IMR-90 (cell line): Measurements from ENCODE around the gene LAMA4. TPM values are rescaled to one million over a fixed set of nuclear protein-coding genes. Genes with fewer than 3 reads are reported as not detected.

ENCODE experiments used
- ATAC-seq: fragments of 200-7000 bp; cut with Tn5 transposase; 2 replicates; pipeline ENCODE4 v1.9.1; 2020; ENCODE audit warnings: low read depth, mild to moderate bottlenecking, moderate library complexity
- BruUV-seq: library from RNA; stranded (reverse); fragments of 400-500 nt; replicated peaks from 2 replicates; lab custom pipeline; 2021; lab: Mats Ljungman, UMichigan
- CTCF ChIA-PET: fragments of 300-600 bp; formaldehyde crosslinking; extraction: SDS; loops from one replicate; lab custom pipeline; 2021; ENCODE audit warnings: antibody characterized with exemption; lab: Yijun Ruan, JAX
- POLR2A ChIA-PET: fragments of 300-600 bp; sonication (Branson Sonifier 250); formaldehyde crosslinking; loops from one replicate; lab custom pipeline; 2022; ENCODE audit warnings: antibody characterized with exemption; ENCODE audit not compliant: unreplicated experiment; lab: Charles Lee
- DNase-seq: peaks from one replicate; pipeline ENCODE4 v3.0.0; 2013
- H2AFZ ChIP-seq: replicated peaks from 2 replicates; pipeline ENCODE3; 2013; ENCODE audit warnings: low read length, mild to moderate bottlenecking; ENCODE audit not compliant: poor library complexity
- H2AK5ac ChIP-seq: 2 replicates; pipeline ENCODE4 v1.6.1; 2013; ENCODE audit warnings: low read depth, low read length, inconsistent platforms
- H2AK9ac ChIP-seq: replicated peaks from 2 replicates; pipeline ENCODE3; 2013; ENCODE audit warnings: mild to moderate bottlenecking, low read depth, low read length, moderate library complexity; ENCODE audit not compliant: poor library complexity
- H2BK120ac ChIP-seq: 2 replicates; pipeline ENCODE4 v1.6.1; 2013; ENCODE audit warnings: low read depth, low read length, inconsistent platforms
- H2BK15ac ChIP-seq: 3 replicates; pipeline ENCODE4 v1.6.1; 2013; ENCODE audit warnings: low read depth, low read length, inconsistent platforms
- H2BK20ac ChIP-seq: 2 replicates; pipeline ENCODE4 v1.6.1; 2013; ENCODE audit warnings: low read depth, mild to moderate bottlenecking, inconsistent platforms, low read length, moderate library complexity
- H2BK5ac ChIP-seq: 2 replicates; pipeline ENCODE4 v1.6.1; 2013; ENCODE audit warnings: mild to moderate bottlenecking, low read depth, low read length, inconsistent platforms; ENCODE audit not compliant: poor library complexity, severe bottlenecking
- H3K14ac ChIP-seq: replicated peaks from 2 replicates; pipeline ENCODE4 v1.6.1; 2013; ENCODE audit warnings: low read depth, low read length, inconsistent platforms
- H3K18ac ChIP-seq: 2 replicates; pipeline ENCODE4 v1.6.1; 2013; ENCODE audit warnings: low read depth, low read length, control low read depth
- H3K23ac ChIP-seq: 2 replicates; pipeline ENCODE4 v1.6.1; 2013; ENCODE audit warnings: low read depth, low read length, inconsistent platforms
- H3K27ac ChIP-seq: 2 replicates; pipeline ENCODE4 v1.5.1; 2013; ENCODE audit warnings: mild to moderate bottlenecking, control low read depth, low read length; ENCODE audit not compliant: insufficient read depth
- H3K27me3 ChIP-seq: 2 replicates; pipeline ENCODE4 v1.6.1; 2013; ENCODE audit warnings: low read length; ENCODE audit not compliant: control insufficient read depth, insufficient read depth
- H3K36me3 ChIP-seq: 2 replicates; pipeline ENCODE4 v1.6.1; 2013; ENCODE audit warnings: low read length, mixed read lengths; ENCODE audit not compliant: control insufficient read depth, insufficient read depth
- H3K4ac ChIP-seq: 2 replicates; pipeline ENCODE4 v1.6.1; 2013; ENCODE audit warnings: low read depth, low read length, inconsistent platforms
- H3K4me1 ChIP-seq: 2 replicates; pipeline ENCODE4 v1.6.1; 2013; ENCODE audit warnings: low read length, mixed read lengths; ENCODE audit not compliant: control insufficient read depth, insufficient read depth
- H3K4me2 ChIP-seq: 2 replicates; pipeline ENCODE4 v1.6.1; 2013; ENCODE audit warnings: low read depth, mild to moderate bottlenecking, control low read depth, low read length, moderate library complexity
- H3K4me3 ChIP-seq: 2 replicates; pipeline ENCODE4 v1.5.1; 2013; ENCODE audit warnings: low read depth, mild to moderate bottlenecking, control low read depth, low read length, moderate library complexity; ENCODE audit not compliant: insufficient read depth
- H3K56ac ChIP-seq: 2 replicates; pipeline ENCODE4 v1.6.1; 2013; ENCODE audit warnings: low read length, inconsistent platforms; ENCODE audit not compliant: insufficient read depth; ENCODE audit errors: extremely low read depth
- H3K79me1 ChIP-seq, 2 experiments: 2 replicates each; pipeline ENCODE4 v1.6.1; 2013; ENCODE audit warnings: low read length in 2 of 2, inconsistent platforms in 1 of 2, low read depth in 1 of 2
- H3K9ac ChIP-seq: 2 replicates; pipeline ENCODE4 v1.6.1; 2013; ENCODE audit warnings: low read depth, low read length, control low read depth
- H3K9me1 ChIP-seq: 2 replicates; pipeline ENCODE4 v1.6.1; 2013; ENCODE audit warnings: low read length, inconsistent platforms; ENCODE audit not compliant: insufficient read depth
- H3K9me3 ChIP-seq: 2 replicates; pipeline ENCODE4 v1.6.1; 2013; ENCODE audit warnings: low read length; ENCODE audit not compliant: control insufficient read depth, insufficient read depth
- H4K20me1 ChIP-seq: 2 replicates; pipeline ENCODE4 v1.6.1; 2013; ENCODE audit warnings: low read length, inconsistent platforms; ENCODE audit not compliant: insufficient read depth
- H4K5ac ChIP-seq: 2 replicates; pipeline ENCODE4 v1.6.1; 2013; ENCODE audit warnings: mild to moderate bottlenecking, low read depth, low read length, control low read depth
- H4K8ac ChIP-seq, 2 experiments: 2 replicates each; pipeline ENCODE4 v1.6.1; 2013; ENCODE audit warnings: low read depth in 2 of 2, low read length in 2 of 2, control low read depth in 1 of 2, inconsistent platforms in 1 of 2
- H4K91ac ChIP-seq: 2 replicates; pipeline ENCODE4 v1.6.1; 2013; ENCODE audit warnings: low read depth, low read length, inconsistent platforms; ENCODE audit not compliant: insufficient read depth
- BHLHE40 ChIP-seq: fragments of 150-350 bp; IDR thresholded peaks from 2 replicates; pipeline ENCODE4 v1.6.1; 2016; ENCODE audit warnings: mild to moderate bottlenecking, low read depth, low read length
- CEBPB ChIP-seq: IDR thresholded peaks from 2 replicates; pipeline ENCODE4 v1.6.1; 2012; ENCODE audit warnings: low read depth, low read length, improper control_type of control experiment
- CHD1 ChIP-seq: IDR thresholded peaks from 2 replicates; pipeline ENCODE4 v1.6.1; 2012; ENCODE audit warnings: low read depth, low read length, improper control_type of control experiment
- CTCF ChIP-seq: conservative IDR thresholded peaks from 2 replicates; pipeline ENCODE4 v1.5.1; 2012; ENCODE audit warnings: mild to moderate bottlenecking, low read depth, low read length, improper control_type of control experiment
- FOS ChIP-seq: fragments of 150-350 bp; IDR thresholded peaks from 2 replicates; pipeline ENCODE4 v1.6.1; 2016; ENCODE audit warnings: low read depth, low read length
- MAFK ChIP-seq: IDR thresholded peaks from 2 replicates; pipeline ENCODE4 v1.6.1; 2012; ENCODE audit warnings: low read depth, low read length, improper control_type of control experiment
- MAZ ChIP-seq: IDR thresholded peaks from 2 replicates; pipeline ENCODE4 v1.6.1; 2012; ENCODE audit warnings: low read depth, mild to moderate bottlenecking, low read length, improper control_type of control experiment, moderate library complexity, borderline replicate concordance
- POLR2A ChIP-seq: IDR thresholded peaks from 2 replicates; pipeline ENCODE4 v1.6.1; 2012; ENCODE audit warnings: mild to moderate bottlenecking, low read depth, low read length
- RAD21 ChIP-seq: IDR thresholded peaks from 2 replicates; pipeline ENCODE4 v1.6.1; 2012; ENCODE audit warnings: low read length, improper control_type of control experiment
- SMC3 ChIP-seq: fragments of 150-350 bp; IDR thresholded peaks from 2 replicates; pipeline ENCODE4 v1.6.1; 2016; ENCODE audit warnings: low read depth, mild to moderate bottlenecking, antibody characterized with exemption, low read length, moderate library complexity
- WGBS, 2 experiments: methylation state at CpG; one replicate each; pipeline versions ENCODE4 v1.1.5 to v1.1.7; 2013; ENCODE audit warnings: missing lambda C conversion rate in 2 of 2; ENCODE audit not compliant: insufficient read length in 1 of 2; ENCODE audit errors: extremely low coverage in 2 of 2; 5-methylcytosine and 5-hydroxymethylcytosine counted together
- dilution Hi-C: fragments of 300-500 bp; cut with HindIII; formaldehyde crosslinking; loops from one replicate; pipeline ENCODE4 v1.14.3; 2018; ENCODE audit warnings: low sequenced_read_pairs; ENCODE audit not compliant: unreplicated experiment
- in situ Hi-C: fragments of 300-500 bp; cut with MboI; formaldehyde crosslinking; loops from 3 replicates; pipeline ENCODE4 v1.14.3; 2019; ENCODE audit warnings: low sequenced_read_pairs, inconsistent platforms, mixed read lengths
- intact Hi-C: fragments of 100-400 bp; cut with micrococcal nuclease; formaldehyde crosslinking; loops from 2 replicates; pipeline ENCODE4 v1.10.0; 2022
- polyA plus RNA-seq, 3 experiments: library from polyadenylated mRNA; depleted of rRNA; stranded (reverse); fragments of >200 nt; gene quantifications; 2 replicates each; pipeline ENCODE4 v1.2.3, GENCODE V29; 2012; ENCODE audit warnings: low replicate concordance in 1 of 3
- total RNA-seq: library from RNA; depleted of rRNA; stranded (reverse); fragments of >200 nt; gene quantifications from 2 replicates; pipeline ENCODE4 v1.2.3, GENCODE V29; 2012
- TF ChIP-seq, protein P1 (sequence below): fragments of 150-350 bp; IDR thresholded peaks from 2 replicates; pipeline ENCODE4 v1.6.1; 2016; ENCODE audit warnings: low read depth, mild to moderate bottlenecking, low read length, moderate library complexity, borderline replicate concordance

LAMA4 gene
- total and polyA plus RNA-seq, 2 of the 4 experiments (the other 2 are of a cell fraction): 33.9 to 35.8 TPM

DNA sequence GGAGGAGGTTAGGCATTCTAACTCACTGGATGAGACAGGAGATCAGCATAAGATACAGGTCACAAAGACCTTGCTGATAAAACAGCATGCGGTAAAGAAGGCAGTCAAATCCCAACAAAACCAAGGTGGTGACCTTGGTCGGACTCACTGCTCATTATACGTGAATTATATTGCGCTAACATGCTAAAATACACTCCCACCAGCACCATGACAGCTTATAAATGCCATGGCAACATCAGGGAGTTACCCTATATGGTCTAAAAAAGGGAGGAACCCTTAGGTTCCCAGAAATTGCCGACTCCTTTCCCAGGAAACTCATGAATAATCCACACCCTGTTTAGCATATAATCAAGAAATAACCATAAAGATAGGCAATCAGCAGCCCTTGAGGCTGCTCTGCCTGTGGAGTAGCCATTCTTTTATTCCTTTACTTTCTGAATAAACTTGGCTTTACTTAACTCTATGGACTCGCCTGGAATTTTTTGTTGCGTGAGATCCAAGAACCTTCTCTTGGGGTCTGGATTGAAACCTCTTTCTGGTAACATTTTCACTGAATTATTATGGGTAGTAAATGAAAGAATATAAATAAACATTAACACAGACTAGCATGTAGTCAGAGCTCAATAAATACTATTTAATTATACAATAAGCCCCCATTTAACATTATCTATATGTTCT lies 3.0 kb upstream of the LAMA4 start:
- dilution Hi-C loops (no loop called here), in situ Hi-C loops (no loop called here)
- no peak overlapping the region for H2BK120ac ChIP-seq

More for the DNA sequence above, 3.0 kb upstream of the LAMA4 start:
- Histone ChIP-seq H3K4me1 (peaks cover 6% of the 10 kb centered on the region), H2AK5ac (no peak overlapping the region), H4K8ac (no peak overlapping the region), H3K79me1 (peaks cover 5 to 13% of the 10 kb centered on the region in 2 experiments), H3K27ac (no peak overlapping the region), H3K9me3 (no peaks in the 10 kb centered on the region), H3K4ac (no peak overlapping the region), H2BK20ac (no peak overlapping the region), H2AFZ (no peak overlapping the region), H3K36me3 (no peaks in the 10 kb centered on the region), H3K18ac (no peak overlapping the region), H3K27me3 (no peaks in the 10 kb centered on the region), H4K5ac (no peak overlapping the region), H3K56ac (no peak overlapping the region), H3K4me2 (no peak overlapping the region), H4K91ac (no peak overlapping the region), H2BK5ac (no peak overlapping the region), H2BK15ac (no peak overlapping the region), H3K9me1 (no peaks in the 10 kb centered on the region; the same call in 1 of the 2 replicates), H3K14ac (no peak overlapping the region), H3K23ac (no peak overlapping the region), H3K4me3 (no peak overlapping the region), H4K20me1 (no peaks in the 10 kb centered on the region), H3K9ac (no peak overlapping the region), H2AK9ac (no peak overlapping the region)
- intact Hi-C loops: no loop called here
- no TSS peak for BruUV-seq
- no peak for TF ChIP-seq FOS
- no peak for TF ChIP-seq RAD21
- TF ChIP-seq BHLHE40: no peak
- no peak for TF ChIP-seq MAZ
- no peak for TF ChIP-seq CEBPB
- no peak for TF ChIP-seq MAFK
- TF ChIP-seq, protein P1, sequence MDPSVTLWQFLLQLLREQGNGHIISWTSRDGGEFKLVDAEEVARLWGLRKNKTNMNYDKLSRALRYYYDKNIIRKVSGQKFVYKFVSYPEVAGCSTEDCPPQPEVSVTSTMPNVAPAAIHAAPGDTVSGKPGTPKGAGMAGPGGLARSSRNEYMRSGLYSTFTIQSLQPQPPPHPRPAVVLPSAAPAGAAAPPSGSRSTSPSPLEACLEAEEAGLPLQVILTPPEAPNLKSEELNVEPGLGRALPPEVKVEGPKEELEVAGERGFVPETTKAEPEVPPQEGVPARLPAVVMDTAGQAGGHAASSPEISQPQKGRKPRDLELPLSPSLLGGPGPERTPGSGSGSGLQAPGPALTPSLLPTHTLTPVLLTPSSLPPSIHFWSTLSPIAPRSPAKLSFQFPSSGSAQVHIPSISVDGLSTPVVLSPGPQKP: no peak
- TF ChIP-seq CTCF: no peak
- TF ChIP-seq SMC3: no peak
- TF ChIP-seq POLR2A: no peak
- no peak for TF ChIP-seq CHD1
- ChIA-PET POLR2A (no interaction called here), CTCF (no interaction called here)
- DNase-seq (no peak), ATAC-seq (no peak)
- no CpG with 5 or more reads among the region's 7 CpGs for WGBS, 2 experiments
